Measurements from ENCODE around the gene SLC16A6.

GRCh38 chr17:68322630-68323029 is 31.7 kb upstream of the SLC16A6 start:
- no peak for TF ChIP-seq POLR2A (IDR thresholded peaks at IDR 0.05; ENCODE audit: low read length)
- TF ChIP-seq GATA1 (IDR thresholded peaks at IDR 0.05; ENCODE audit: low read depth, low read length), result no peak

Measured in erythroblast (primary cell).